ENCODE data around the gene DGCR8.

Gene DGCR8

DNA sequence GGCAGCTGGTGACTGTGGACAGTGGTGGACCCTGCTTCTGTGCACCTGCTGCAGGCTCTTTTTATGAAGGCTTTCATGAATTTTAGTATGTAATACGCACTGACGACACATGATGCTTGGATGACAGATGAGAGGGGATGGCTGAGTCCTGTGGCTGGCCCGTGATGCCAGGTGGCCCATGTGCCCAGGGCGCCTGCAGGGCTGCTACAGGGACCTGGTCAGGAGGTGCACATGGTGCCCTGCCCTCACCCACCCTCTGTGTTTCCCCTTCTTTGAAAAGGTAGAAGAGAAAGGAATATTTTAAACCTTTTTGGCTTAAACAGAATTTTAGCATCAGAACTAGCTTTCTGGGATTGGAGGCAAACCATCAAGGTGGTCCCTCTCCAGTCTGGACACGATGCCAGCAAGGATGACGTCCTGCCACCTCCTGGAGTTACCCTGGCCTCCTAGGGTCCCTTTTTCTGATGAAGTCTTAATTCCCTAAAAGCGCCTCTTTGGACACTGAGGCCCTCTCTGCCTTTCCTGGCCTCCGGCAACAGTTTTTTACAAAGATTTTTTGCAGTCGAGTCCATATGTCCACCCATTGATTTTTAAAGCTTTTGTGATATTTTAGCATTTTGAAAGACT, 30.4 kb downstream of the DGCR8 start:
- TF ChIP-seq, protein P1, sequence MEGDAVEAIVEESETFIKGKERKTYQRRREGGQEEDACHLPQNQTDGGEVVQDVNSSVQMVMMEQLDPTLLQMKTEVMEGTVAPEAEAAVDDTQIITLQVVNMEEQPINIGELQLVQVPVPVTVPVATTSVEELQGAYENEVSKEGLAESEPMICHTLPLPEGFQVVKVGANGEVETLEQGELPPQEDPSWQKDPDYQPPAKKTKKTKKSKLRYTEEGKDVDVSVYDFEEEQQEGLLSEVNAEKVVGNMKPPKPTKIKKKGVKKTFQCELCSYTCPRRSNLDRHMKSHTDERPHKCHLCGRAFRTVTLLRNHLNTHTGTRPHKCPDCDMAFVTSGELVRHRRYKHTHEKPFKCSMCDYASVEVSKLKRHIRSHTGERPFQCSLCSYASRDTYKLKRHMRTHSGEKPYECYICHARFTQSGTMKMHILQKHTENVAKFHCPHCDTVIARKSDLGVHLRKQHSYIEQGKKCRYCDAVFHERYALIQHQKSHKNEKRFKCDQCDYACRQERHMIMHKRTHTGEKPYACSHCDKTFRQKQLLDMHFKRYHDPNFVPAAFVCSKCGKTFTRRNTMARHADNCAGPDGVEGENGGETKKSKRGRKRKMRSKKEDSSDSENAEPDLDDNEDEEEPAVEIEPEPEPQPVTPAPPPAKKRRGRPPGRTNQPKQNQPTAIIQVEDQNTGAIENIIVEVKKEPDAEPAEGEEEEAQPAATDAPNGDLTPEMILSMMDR (IDR thresholded peaks at IDR 0.05; ENCODE audit: insufficient read depth, low read length, missing control alignments) = no peak
- H3K4me3 ChIP-seq (ENCODE audit: low read depth, low read length) = no peak overlapping the region
- DNase-seq (ENCODE audit: low read depth, low spot score) = no peak
- POLR2A ChIA-PET = interaction anchor here (1.4 kb wide), 1 partner anchor 31 kb away, joined by 3 read pairs; the partner anchor contains the start of gene DGCR8
- CTCF ChIA-PET = interaction anchor here (0.7 to 1.4 kb wide), 6 partner anchors 9 to 140 kb away, joined by 3 to 7 read pairs (median 4); no protein-coding TSS in a partner anchor

- no peak overlapping the region for H3K4me3 ChIP-seq (ENCODE audit: low read depth, low read length)
- TF ChIP-seq, protein P1 (IDR thresholded peaks at IDR 0.05; ENCODE audit: insufficient read depth, low read length, missing control alignments) = peak; percentile 29
- CTCF ChIA-PET = interaction anchor here (0.7 to 1.4 kb wide), 6 partner anchors 10 to 141 kb away, joined by 3 to 7 read pairs (median 4); no protein-coding TSS in a partner anchor
- POLR2A ChIA-PET = interaction anchor here (1.4 kb wide), 1 partner anchor 31 kb away, joined by 3 read pairs; the partner anchor contains the start of gene DGCR8
- no peak for DNase-seq (ENCODE audit: low read depth, low spot score)
These were observed 31.1 kb downstream of the DGCR8 start for GRCh38 chr22:20111045-20111688.

- ChIA-PET CTCF (interaction anchor here (1.4 kb wide), 1 partner anchor 18 kb away, joined by 4 read pairs; no protein-coding TSS in a partner anchor), POLR2A (no interaction called here)
- DNase-seq (ENCODE audit: low read depth, low spot score) = no peak
- no peak overlapping the region for H3K4me3 ChIP-seq (ENCODE audit: low read depth, low read length)
- TF ChIP-seq, protein P1 (IDR thresholded peaks at IDR 0.05; ENCODE audit: insufficient read depth, low read length, missing control alignments) = no peak
These were observed 31.9 kb downstream of the DGCR8 start for GRCh38 chr22:20111689-20112622.

GRCh38 chr22:20112623-20113511, 32.8 kb downstream of the DGCR8 start:
- TF ChIP-seq, protein P1 (IDR thresholded peaks at IDR 0.05; ENCODE audit: insufficient read depth, low read length, missing control alignments) = no peak
- ChIA-PET CTCF (no interaction called here), POLR2A (no interaction called here)
- no peak for DNase-seq (ENCODE audit: low read depth, low spot score)
- H3K4me3 ChIP-seq (ENCODE audit: low read depth, low read length) = no peak overlapping the region

- ChIA-PET CTCF (no interaction called here), POLR2A (no interaction called here)
- no peak for DNase-seq (ENCODE audit: low read depth, low spot score)
- TF ChIP-seq, protein P1 (IDR thresholded peaks at IDR 0.05; ENCODE audit: insufficient read depth, low read length, missing control alignments) = no peak
- H3K4me3 ChIP-seq (ENCODE audit: low read depth, low read length) = no peak overlapping the region
These were observed 33.7 kb downstream of the DGCR8 start for GRCh38 chr22:20113551-20114310.
